ENCODE results near the gene ASMTL.

GRCh38 chrX:1483843-1484637 is 31.3 kb upstream of the ASMTL start:
- no peak for TF ChIP-seq CTCF (optimal IDR thresholded peaks at IDR 0.05 in 1 of 3, IDR thresholded peaks at IDR 0.05 in 1 of 3, conservative IDR thresholded peaks at IDR 0.05 in 1 of 3; ENCODE audit: extremely low read depth in 1 of 3, insufficient read depth in 2 of 3, low read length in 3 of 3)
- TF ChIP-seq EZH2 (IDR thresholded peaks at IDR 0.05; ENCODE audit: low read length): no peak
